ENCODE results near the gene CHP2.
"Not testable (repeated sequence)": the region's sequence is repeated elsewhere in the genome, so short reads cannot be mapped to it uniquely, and the experiment has no call there.

Gene CHP2

DNA sequence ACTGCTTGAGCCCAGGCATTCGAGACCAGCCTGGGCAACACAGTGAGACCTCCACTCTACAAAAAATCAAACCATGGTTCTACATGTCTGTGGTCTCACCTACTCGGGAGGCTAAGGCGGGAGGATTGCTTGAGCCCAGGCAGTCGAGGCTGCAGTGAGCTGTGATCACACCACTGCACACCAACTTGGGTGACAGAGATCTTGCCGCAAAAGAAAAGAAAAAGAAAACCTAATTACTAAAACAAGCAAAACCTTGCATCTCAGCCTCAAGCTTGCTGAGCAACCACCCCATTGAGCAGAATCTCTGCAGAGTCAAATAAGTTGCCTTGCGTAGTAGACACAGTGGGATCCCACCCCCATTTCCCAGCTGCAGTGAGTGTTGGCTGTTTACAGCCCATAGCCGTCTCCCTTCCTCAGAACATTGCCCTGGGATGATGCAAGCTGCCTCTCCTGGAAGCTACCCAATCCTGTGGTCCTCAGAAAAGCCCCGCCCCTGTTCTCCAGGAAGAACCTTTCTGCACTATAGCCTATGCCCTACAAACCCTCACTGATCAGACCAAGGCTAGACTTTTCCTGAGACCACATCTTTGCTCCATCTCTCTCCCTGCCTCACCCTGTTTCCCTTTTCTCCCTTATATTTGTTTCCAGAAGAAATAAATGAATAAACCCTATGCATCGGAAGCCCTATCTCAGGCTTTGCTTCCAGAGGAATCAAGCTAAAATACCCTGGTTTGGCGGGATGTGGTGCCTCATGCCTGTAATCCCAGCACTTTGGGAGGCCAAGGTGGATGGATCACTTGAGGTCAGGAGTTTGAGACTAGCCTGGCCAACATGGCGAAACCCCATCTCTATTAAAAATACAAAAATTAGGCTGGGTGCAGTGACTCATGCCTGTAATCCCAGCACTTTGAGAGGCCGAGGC lies 25.1 kb upstream of the CHP2 start:
- Histone ChIP-seq H3K36me3 (ENCODE audit: insufficient read depth, low read length) (no peaks in the 10 kb centered on the region), H3K4me1 (ENCODE audit: insufficient read depth, low read length) (0 out of 2 replicates have a peak, but pooled peaks cover 9% of the 10 kb centered on the region), H3K9ac (ENCODE audit: low read depth, low read length) (no peak overlapping the region), H3K9me3 (ENCODE audit: control insufficient read depth, insufficient read depth, low read length) (no peaks in the 10 kb centered on the region)

DNA sequence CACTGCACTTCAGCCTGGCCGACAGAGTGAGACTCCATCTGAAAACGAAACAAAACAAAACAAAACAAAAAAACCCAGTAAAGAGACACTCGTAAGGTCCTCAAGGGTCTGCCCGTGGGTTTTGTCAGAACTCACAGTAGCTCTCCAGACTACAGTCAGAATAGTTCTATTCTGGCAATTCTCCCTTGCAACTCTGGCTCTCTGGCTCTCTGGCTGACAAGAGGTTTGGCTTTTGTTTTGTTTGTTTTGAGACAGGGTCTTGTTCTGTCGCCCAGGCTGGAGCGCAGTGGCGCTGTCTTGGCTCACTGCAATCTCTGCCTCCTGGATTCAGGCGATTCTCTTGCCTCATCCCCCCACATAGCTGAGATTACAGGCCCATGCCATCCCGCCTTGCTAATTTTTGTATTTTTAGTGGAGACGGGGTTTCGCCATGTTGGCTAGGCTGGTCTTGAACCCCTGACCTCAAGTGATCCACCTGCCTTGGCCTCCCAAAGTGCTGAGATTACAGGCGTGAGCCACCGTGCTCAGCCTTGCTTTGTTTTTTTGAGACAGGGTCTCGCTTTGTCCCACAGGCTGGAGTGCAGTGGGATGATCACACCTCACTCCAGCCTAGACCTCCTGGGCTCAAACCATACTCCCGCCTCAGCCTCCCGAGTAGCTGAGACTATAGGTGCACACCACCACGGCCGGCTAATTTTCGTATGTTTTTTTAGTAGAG lies 20.5 kb upstream of the CHP2 start:
- Histone ChIP-seq H3K9ac (ENCODE audit: low read depth, low read length) (no peak overlapping the region), H3K9me3 (ENCODE audit: control insufficient read depth, insufficient read depth, low read length) (no peaks in the 10 kb centered on the region)

DNA sequence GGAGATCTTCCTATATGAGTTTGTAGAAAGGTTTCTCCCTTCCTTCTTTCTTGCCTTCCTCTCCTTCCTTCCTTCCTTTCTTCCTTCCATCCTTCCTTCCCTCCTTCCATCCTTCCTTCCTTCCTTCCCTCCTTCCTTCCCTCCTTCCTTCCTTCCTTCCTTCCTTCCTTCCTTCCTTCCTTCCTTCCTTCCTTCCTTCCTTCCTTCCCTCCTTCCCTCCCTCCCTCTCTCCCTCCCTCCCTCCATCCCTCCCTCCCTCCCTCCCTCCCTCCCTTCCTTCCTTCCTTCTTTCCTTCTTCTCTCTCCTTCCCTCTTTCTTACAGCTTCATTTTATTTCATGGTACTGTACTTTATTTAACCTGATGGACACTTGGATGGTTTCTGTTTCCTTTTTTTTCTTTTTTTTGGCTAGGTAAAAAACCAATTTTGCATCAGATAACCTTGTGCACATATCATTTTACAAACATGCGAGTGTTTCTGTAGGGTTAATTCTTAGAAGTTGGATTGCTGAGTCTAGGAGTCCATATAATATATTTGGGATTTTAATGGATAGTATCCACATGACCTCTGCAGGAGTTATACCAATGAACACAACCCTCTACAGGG lies 17.3 kb upstream of the CHP2 start:
- H3K9ac ChIP-seq (ENCODE audit: low read depth, low read length); H3K4me1 ChIP-seq (ENCODE audit: insufficient read depth, low read length); H3K9me3 ChIP-seq (ENCODE audit: control insufficient read depth, insufficient read depth, low read length); H3K36me3 ChIP-seq (ENCODE audit: insufficient read depth, low read length): not testable (repeated sequence)

More for the DNA sequence above, 20.5 kb upstream of the CHP2 start:
- H3K36me3 ChIP-seq (ENCODE audit: insufficient read depth, low read length), result no peaks in the 10 kb centered on the region
- 0 out of 2 replicates have a peak, but pooled peaks cover 7% of the 10 kb centered on the region for H3K4me1 ChIP-seq (ENCODE audit: insufficient read depth, low read length)

DNA sequence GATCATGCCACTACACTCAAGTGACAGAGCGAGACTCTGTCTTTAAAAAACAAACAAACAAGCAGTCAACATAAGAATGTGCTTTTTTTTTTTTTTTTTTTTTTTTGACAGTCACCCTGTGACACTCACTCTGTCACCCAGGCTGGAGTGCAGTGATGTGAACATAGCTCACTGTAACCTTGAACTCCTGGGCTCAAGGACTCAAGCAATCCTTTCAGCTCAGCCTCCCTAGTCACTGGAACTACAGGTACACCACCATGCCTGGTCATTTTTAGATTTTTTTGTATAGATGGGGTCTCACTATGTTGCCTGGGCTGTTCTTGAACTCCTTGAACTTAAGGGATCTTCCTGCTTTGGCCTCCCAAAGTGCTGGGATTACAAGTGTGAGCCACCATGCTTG lies 15.3 kb upstream of the CHP2 start:
- no peaks in the 10 kb centered on the region for H3K9me3 ChIP-seq (ENCODE audit: control insufficient read depth, insufficient read depth, low read length)
- H3K4me1 ChIP-seq (ENCODE audit: insufficient read depth, low read length), result no peaks in the 10 kb centered on the region
- H3K9ac ChIP-seq (ENCODE audit: low read depth, low read length), result no peak overlapping the region
- H3K36me3 ChIP-seq (ENCODE audit: insufficient read depth, low read length), result no peaks in the 10 kb centered on the region

DNA sequence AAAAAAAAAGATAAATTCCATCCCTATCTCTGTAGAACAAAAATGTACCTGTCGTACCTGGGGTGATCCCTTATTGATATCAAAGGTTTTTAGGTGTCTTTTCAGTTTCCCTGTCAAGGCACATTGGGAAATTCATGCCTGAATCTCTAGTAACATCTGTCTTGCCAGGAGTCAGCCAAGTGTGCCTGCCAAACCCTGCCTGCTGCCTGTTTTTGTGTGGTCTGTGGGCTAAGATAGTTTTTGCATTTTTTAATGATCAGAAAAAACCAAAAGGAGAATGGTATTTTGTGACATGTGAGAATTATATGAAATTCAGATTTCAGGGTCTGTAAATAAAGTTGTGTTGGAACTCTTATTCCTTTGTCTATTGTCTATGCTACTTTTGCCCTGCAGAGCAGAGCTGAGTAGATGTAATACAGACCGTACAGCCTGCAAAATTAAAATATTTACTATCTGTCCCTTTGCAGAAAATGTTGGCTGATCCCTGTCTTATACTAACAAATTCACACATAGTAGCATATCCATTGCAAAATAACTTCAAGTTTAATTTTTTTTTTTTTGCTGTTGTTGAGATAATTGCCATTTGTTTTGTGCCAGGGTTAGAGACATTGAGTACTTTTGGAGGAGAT lies 13.0 kb upstream of the CHP2 start:
- H3K4me1 ChIP-seq (ENCODE audit: insufficient read depth, low read length), result no peaks in the 10 kb centered on the region
- no peaks in the 10 kb centered on the region for H3K9me3 ChIP-seq (ENCODE audit: control insufficient read depth, insufficient read depth, low read length)
- no peaks in the 10 kb centered on the region for H3K36me3 ChIP-seq (ENCODE audit: insufficient read depth, low read length)
- no peak overlapping the region for H3K9ac ChIP-seq (ENCODE audit: low read depth, low read length)

DNA sequence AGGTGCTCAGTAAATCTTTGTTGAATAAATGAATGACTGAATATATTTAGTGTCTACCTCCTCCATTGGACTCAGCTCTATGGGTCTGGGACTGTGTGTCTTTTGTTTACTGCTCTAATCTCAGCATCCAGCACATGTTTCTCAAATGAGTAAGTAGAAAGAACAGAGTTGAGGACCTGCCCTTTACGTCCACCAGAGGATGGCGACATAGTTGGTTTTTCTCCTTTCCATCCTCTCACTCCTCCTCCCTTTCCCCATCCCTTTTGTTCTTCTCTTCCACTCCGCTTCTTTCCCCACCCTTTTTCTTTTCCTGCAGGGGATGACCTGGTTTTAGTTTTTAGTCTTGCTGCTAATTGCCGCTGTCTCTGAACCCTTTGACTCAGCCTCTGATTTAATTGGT lies 12.1 kb upstream of the CHP2 start:
- Histone ChIP-seq H3K9ac (ENCODE audit: low read depth, low read length) (no peak overlapping the region), H3K4me1 (ENCODE audit: insufficient read depth, low read length) (no peaks in the 10 kb centered on the region), H3K36me3 (ENCODE audit: insufficient read depth, low read length) (no peaks in the 10 kb centered on the region), H3K9me3 (ENCODE audit: control insufficient read depth, insufficient read depth, low read length) (no peaks in the 10 kb centered on the region)

DNA sequence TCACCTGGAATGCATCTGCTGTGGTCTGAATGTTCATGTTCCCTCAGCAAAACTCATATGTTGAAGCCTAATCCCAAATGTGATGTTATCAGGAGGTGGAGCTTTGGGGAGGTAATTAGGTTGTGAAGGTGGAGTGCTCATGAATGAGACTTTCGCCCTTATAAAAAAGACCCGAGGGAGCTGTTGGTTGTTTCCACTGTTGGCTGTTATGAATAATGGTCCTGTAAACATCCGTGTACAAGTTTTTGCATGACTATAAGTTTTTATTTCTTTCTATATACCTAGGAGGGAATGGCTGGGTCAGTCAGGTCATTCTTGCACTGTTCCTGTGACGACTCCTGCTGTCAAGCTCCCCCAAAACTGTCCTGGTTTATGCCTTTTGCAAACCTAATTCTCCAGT lies 9.6 kb upstream of the CHP2 start:
- H3K4me1 ChIP-seq (ENCODE audit: insufficient read depth, low read length), result no peaks in the 10 kb centered on the region
- H3K9ac ChIP-seq (ENCODE audit: low read depth, low read length), result no peak overlapping the region
- no peaks in the 10 kb centered on the region for H3K9me3 ChIP-seq (ENCODE audit: control insufficient read depth, insufficient read depth, low read length)
- H3K36me3 ChIP-seq (ENCODE audit: insufficient read depth, low read length), result no peaks in the 10 kb centered on the region

DNA sequence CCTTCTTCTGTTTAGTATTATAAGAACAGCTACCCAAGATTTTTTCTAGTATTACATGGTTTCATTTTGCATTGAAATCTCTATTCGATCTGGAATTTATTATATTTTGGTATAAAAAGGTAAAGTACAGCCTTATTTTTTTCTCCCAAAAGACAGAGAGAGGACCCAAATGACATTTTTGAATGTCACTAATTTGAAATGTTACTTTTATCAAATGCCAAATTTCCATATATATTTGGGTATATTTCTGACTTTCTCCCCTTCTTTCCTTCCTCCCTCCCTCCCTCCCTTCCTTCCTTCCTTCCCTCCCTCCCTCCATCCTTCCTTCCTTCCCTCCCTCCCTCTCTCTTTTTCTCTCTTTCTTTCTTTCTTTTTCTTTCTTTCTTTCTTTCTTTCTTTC lies 6.2 kb upstream of the CHP2 start:
- Histone ChIP-seq H3K4me1 (ENCODE audit: insufficient read depth, low read length) (no peaks in the 10 kb centered on the region), H3K9me3 (ENCODE audit: control insufficient read depth, insufficient read depth, low read length) (no peaks in the 10 kb centered on the region), H3K36me3 (ENCODE audit: insufficient read depth, low read length) (no peaks in the 10 kb centered on the region), H3K9ac (ENCODE audit: low read depth, low read length) (no peak overlapping the region)

DNA sequence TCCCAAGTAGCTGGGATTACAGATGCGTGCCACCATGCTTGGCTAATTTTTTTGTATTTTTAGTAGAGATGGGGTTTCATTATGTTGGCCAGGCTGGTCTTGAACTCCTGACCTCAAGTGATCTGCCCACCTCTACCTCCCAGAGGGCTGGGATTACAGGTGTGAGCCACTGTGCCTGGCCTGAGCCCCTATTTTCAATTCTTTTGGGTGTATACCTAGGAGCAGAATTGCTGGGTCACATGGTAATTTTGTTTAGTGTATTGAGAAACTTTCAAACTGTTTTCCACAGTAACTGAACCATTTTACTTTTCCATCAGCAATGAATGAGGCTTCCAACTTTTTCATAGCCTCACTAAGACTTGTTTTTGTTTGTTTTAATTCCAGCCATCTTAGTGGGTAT lies 3.8 kb upstream of the CHP2 start:
- not testable (repeated sequence) for H3K9ac ChIP-seq (ENCODE audit: low read depth, low read length); H3K9me3 ChIP-seq (ENCODE audit: control insufficient read depth, insufficient read depth, low read length); H3K36me3 ChIP-seq (ENCODE audit: insufficient read depth, low read length); H3K4me1 ChIP-seq (ENCODE audit: insufficient read depth, low read length)

DNA sequence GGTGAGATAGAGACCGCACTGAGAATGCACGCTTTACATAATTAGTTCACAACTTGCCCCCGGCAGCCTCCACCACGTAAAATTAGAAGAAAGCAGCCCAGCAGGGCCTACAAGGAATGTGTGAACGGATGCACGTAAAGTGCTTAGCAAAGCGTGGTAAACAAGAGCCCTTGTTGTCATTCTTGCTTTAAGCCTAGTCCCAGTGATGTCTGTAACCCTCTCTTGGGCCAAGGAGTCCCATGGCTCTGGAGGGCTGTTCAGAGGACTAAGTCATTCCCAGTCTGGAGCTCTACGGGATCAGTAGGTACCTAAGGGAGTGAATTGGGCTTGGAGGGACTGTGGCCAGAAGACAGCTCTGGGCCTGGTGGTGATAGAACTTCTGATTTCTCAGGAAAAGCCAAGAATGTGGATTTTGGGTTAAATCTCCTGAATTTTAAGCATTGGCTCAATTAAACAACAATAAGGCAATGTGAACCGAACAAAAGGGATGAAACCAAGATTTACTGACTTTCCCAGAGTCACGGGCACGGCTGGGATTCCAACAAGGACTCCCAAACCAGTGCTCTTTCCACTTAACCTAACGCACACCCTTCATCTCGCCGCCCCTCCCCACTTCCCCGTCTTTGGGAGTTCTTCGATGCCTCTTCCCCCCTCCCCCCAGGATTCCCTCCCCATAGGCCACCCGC lies 775 bp upstream of the CHP2 start:
- H3K4me1 ChIP-seq (ENCODE audit: insufficient read depth, low read length), result no peaks in the 10 kb centered on the region

DNA sequence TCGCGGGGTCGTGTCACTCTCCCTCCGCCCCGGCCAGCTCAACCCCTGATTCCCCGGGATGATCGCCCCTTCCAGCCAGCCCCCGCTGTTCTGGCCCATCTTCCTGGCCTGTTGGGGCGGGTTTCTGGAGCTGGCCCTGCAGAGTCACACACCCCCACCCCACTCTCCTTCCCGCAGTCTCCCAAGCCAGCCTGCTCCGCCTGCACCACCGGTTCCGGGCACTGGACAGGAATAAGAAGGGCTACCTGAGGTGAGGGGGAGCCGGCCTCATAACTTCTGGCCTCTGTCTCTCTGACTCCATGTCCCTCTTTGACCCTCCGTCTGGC lies 621 bp downstream of the CHP2 start:
- Histone ChIP-seq H3K9me3 (ENCODE audit: control insufficient read depth, insufficient read depth, low read length) (peaks cover 2% of the 10 kb centered on the region; the same call in 1 of the 2 replicates), H3K9ac (ENCODE audit: low read depth, low read length) (peak overlapping the region; percentile 59; the same call in 1 of the 2 replicates), H3K36me3 (ENCODE audit: insufficient read depth, low read length) (no peaks in the 10 kb centered on the region), H3K4me1 (ENCODE audit: insufficient read depth, low read length) (no peaks in the 10 kb centered on the region)

More for the DNA sequence above, 775 bp upstream of the CHP2 start:
- no peaks in the 10 kb centered on the region for H3K36me3 ChIP-seq (ENCODE audit: insufficient read depth, low read length)
- H3K9me3 ChIP-seq (ENCODE audit: control insufficient read depth, insufficient read depth, low read length), result peaks cover 2% of the 10 kb centered on the region; the same call in 1 of the 2 replicates
- peak overlapping the region; percentile 59; the same call in 1 of the 2 replicates for H3K9ac ChIP-seq (ENCODE audit: low read depth, low read length)

DNA sequence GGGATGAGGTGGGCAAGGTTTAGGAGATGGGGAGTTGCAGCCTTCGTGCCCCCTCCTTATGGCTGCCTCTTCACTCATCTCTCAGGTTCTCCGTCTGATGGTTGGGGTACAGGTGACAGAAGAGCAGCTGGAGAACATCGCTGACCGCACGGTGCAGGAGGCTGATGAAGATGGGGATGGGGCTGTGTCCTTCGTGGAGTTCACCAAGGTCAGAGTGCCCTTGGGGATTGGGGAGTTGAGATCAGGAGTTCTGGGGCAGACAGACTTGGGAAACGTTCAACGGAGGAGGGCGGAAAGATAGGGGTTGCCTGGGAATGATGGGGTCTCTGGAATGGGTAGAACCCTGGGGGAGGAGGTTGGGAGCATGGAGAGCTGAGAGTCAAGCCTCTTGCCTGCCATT lies 2.3 kb downstream of the CHP2 start:
- H3K9me3 ChIP-seq (ENCODE audit: control insufficient read depth, insufficient read depth, low read length), result peaks cover 2% of the 10 kb centered on the region; the same call in 1 of the 2 replicates
- H3K9ac ChIP-seq (ENCODE audit: low read depth, low read length), result no peak overlapping the region
- H3K36me3 ChIP-seq (ENCODE audit: insufficient read depth, low read length), result no peaks in the 10 kb centered on the region
- H3K4me1 ChIP-seq (ENCODE audit: insufficient read depth, low read length), result no peaks in the 10 kb centered on the region

DNA sequence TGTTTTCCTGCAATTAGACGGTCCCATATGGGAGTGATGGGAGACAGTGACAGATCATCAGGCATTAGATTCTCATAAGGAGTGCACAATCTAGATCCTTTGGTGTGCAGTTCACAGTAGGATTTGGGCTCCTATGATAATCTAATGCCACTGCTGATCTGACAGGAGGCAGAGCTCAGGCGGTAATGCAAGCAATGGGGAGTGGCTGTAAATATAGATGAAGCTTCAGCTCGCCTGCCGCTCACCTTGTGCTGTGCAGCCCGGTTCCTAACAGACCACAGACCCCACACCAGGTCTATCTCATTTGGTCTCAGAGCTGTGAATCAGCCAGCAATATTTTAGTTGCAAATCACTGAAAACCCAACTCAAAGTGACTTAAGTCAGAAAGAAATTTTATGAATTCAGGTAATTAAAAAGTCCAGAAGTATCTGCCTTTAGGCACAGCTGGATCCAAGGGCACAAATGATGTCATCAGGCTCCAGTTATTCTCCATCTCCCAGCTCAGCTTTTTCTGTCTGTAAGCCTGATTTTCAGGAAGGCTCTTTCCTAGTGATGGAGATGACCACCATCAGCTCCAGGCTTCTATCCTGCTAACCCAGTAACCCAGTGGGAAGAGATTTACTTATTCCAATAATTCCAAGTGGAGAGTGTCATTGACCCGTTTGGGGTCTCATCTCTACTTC lies 3.3 kb downstream of the CHP2 start:
- no peaks in the 10 kb centered on the region for H3K4me1 ChIP-seq (ENCODE audit: insufficient read depth, low read length)
- peaks cover 2% of the 10 kb centered on the region; the same call in 1 of the 2 replicates for H3K9me3 ChIP-seq (ENCODE audit: control insufficient read depth, insufficient read depth, low read length)
- H3K9ac ChIP-seq (ENCODE audit: low read depth, low read length), result no peak overlapping the region
- no peaks in the 10 kb centered on the region for H3K36me3 ChIP-seq (ENCODE audit: insufficient read depth, low read length)

All from ES-I3 (cell line).